ENCODE data around the gene MPPED1.

Gene MPPED1

GRCh38 chr22:43477966-43478365 is 66.2 kb downstream of the MPPED1 start:
- no peaks in the 10 kb centered on the region for H3K27me3 ChIP-seq (replicated peaks)
- no peaks in the 10 kb centered on the region for H3K36me3 ChIP-seq (replicated peaks)
- TF ChIP-seq CTCF (IDR thresholded peaks at IDR 0.05; ENCODE audit: low read depth, low read length, missing control alignments), result no peak
- in situ Hi-C loops (cut with HindIII; ENCODE audit: low pct_ligation_motif_present, low sequenced_read_pairs), result no loop called here
- no peak overlapping the region for H3K4me3 ChIP-seq (ENCODE audit: low read depth, low read length)
- H3K27ac ChIP-seq, result no peak overlapping the region
- no peak for DNase-seq

DNA sequence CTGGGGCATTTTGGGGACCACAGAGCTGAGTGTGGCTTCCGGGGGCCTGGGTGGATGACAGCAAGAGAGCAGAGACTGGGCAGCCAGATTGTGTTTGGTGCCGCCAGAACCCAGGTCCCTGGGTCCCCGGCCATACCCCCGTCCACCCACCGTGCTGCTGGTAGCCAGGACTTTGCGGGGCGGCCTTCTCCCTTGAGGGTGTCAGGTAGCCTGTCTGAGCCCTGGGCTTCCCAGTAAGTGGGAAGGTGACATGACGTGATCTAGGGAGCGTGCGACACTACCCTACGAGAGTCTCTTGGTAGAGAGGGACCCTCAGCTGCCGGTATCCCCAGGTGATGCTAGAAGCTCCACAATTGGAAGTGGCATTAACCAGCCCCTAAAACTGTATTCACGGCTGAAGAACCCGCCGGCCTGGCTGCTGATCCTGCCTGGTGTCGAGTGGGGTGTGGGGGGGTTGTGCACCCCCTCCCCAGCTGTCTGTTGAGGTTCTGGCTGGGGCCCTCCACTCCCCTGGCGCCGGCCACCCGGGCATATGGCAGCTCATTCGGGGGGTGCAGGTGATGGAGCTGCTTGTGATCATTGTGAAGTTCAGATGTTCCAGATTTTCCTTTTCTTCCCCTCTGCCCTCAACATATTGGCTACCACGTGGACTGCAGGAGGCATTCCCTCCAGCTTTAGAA is 66.9 kb downstream of the MPPED1 start:
- no peak for TF ChIP-seq CTCF (IDR thresholded peaks at IDR 0.05; ENCODE audit: low read depth, low read length, missing control alignments)
- Histone ChIP-seq H3K4me3 (ENCODE audit: low read depth, low read length) (no peak overlapping the region), H3K27me3 (replicated peaks) (no peaks in the 10 kb centered on the region), H3K27ac (no peak overlapping the region), H3K36me3 (replicated peaks) (no peaks in the 10 kb centered on the region)
- in situ Hi-C loops (cut with HindIII; ENCODE audit: low pct_ligation_motif_present, low sequenced_read_pairs), result no loop called here
- DNase-seq, result no peak

DNA sequence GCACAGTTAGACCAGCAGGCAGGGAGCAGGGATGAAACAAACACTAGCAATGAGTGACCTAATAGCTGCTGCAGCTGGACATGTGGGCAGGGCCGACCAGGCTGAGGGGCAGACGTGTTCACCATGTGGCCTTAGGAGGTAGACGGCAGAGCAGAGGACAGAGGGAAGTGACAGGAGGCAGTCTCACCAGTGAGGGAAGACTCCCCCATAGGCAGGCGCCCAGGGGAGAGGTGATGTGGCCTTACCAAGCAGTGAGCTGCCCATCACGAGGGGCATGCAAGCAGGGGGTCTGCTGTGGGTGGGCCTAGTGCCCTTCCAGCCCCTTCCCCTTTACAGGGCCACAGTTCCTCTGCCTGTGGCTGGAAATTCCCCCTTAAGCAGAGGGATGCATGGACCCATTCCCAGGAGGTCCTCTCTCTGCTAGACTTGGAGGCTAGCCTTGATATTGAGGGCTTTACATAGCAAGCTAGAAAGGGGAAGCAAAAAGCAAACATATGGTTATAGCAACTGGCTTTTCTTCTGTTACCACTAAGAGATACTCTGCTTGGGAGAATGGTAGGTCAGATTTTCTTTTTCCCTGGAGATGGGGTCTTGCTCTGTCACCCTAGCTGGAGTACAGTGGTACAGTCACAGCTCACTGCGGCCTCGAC is 67.6 kb downstream of the MPPED1 start:
- Histone ChIP-seq H3K36me3 (replicated peaks) (no peaks in the 10 kb centered on the region), H3K4me3 (ENCODE audit: low read depth, low read length) (no peak overlapping the region), H3K27ac (no peak overlapping the region), H3K27me3 (replicated peaks) (no peaks in the 10 kb centered on the region)
- in situ Hi-C loops (cut with HindIII; ENCODE audit: low pct_ligation_motif_present, low sequenced_read_pairs), result no loop called here
- no peak for DNase-seq
- TF ChIP-seq CTCF (IDR thresholded peaks at IDR 0.05; ENCODE audit: low read depth, low read length, missing control alignments), result no peak

- Histone ChIP-seq H3K36me3 (replicated peaks) (no peaks in the 10 kb centered on the region), H3K27ac (no peak overlapping the region), H3K27me3 (replicated peaks) (no peaks in the 10 kb centered on the region), H3K4me3 (ENCODE audit: low read depth, low read length) (no peak overlapping the region)
- no peak for DNase-seq
- in situ Hi-C loops (cut with HindIII; ENCODE audit: low pct_ligation_motif_present, low sequenced_read_pairs), result no loop called here
- TF ChIP-seq CTCF (IDR thresholded peaks at IDR 0.05; ENCODE audit: low read depth, low read length, missing control alignments), result no peak
Observed at GRCh38 chr22:43479962-43480361, 68.1 kb downstream of the MPPED1 start.

- no peaks in the 10 kb centered on the region for H3K36me3 ChIP-seq (replicated peaks)
- H3K4me3 ChIP-seq (ENCODE audit: low read depth, low read length), result no peak overlapping the region
- in situ Hi-C loops (cut with HindIII; ENCODE audit: low pct_ligation_motif_present, low sequenced_read_pairs), result no loop called here
- no peaks in the 10 kb centered on the region for H3K27me3 ChIP-seq (replicated peaks)
- TF ChIP-seq CTCF (IDR thresholded peaks at IDR 0.05; ENCODE audit: low read depth, low read length, missing control alignments), result no peak
- DNase-seq, result no peak
- no peak overlapping the region for H3K27ac ChIP-seq
Observed at GRCh38 chr22:43481568-43482317, 69.9 kb downstream of the MPPED1 start.

All from brain microvascular endothelial cell (primary cell).